ENCODE results near the gene PCMT1.
"Not testable (repeated sequence)": the region's sequence is repeated elsewhere in the genome, so short reads cannot be mapped to it uniquely, and the experiment has no call there.

The PCMT1 gene

DNA sequence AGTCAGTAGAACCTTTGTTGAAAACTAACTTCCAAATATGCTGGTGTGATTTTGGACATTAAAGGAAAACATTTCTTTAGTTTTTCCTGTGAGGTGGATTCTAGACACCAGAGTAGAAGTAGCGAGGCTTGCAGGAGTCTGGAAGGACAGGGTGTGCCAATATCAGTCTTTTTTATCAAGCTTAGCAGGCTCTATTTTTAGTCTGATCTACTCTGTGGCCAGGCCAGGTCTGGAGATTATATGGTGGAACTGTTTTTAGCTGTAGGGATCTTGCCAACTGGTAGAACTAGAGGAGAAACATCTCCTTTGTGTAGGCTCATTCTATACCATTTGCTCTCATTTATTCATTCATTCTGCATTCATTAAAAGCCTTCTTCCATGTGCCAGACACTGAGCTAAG lies 72.0 kb downstream of the PCMT1 start:
- DNase-seq: no peak

DNA sequence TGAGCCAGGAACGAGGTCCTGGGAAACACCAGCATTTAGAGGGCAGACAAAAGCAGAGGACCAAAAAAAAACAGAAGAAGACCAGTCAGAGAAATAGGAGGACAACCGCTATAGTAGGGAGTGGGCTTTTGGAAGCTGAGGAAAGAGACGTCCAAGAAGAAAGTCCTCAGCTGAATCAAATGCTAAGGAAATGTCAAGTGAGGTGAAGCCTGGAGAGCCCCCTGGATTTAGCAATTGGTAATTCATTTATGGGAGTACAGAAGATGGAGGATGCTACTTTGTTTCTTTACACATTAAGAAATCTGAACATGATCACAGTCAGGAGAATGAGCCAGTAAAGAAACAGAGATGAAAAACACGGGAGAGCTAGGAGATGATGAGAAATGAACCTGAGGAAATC lies 73.5 kb downstream of the PCMT1 start:
- DNase-seq: no peak

DNA sequence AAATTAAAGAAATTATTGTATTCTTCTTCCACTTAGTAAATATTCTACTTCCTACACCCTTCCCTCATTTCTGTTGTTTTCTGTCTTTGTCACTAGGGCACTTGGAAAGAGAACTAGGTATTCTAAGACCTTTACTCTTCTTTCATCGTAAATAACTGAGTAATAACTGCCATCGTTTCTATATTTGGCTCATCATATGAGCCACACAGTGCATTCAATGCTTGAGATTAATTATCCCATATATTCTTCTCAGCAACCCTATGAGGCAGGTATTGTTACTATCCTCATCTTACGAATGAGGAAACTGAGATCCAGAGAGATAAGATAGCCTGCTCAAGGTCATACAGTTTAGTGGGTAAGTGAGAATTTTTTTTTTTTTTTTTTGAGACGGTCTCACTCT lies 75.8 kb downstream of the PCMT1 start:
- DNase-seq: no peak

DNA sequence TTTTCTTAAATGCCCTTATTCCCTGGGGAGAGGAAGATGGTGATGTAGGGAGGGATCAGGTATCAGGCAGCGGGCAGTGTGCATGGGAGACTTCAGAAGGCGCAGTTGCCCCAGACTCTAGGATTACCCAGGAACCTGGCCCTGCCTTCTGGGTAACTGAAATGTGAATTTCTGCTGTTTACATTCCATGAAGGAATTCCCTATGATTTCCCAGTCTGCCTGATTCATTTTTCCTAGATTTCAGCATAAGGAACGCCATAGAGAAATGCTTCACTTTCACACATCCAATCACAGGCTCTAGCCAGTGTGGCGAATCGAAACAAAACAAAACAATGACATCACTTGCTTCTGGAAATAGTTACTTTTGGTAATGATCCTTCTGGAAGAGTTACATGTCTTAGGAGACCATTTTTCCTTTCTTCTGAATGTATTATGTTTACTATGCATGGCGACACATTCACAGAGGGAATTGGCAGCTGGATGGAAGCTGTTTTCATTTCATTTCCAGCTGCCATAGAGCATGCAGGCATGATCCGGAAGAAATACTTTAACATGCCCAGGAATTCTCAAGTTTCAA lies 81.3 kb downstream of the PCMT1 start:
- DNase-seq: peak in 4 of 14 donors; percentile 11 to 85 (median 27)

- DNase-seq: peak in 11 of 14 donors; percentile 7 to 85 (median 45)
Measured at GRCh38 chr6:149831308-149831820, 81.8 kb downstream of the PCMT1 start.

DNA sequence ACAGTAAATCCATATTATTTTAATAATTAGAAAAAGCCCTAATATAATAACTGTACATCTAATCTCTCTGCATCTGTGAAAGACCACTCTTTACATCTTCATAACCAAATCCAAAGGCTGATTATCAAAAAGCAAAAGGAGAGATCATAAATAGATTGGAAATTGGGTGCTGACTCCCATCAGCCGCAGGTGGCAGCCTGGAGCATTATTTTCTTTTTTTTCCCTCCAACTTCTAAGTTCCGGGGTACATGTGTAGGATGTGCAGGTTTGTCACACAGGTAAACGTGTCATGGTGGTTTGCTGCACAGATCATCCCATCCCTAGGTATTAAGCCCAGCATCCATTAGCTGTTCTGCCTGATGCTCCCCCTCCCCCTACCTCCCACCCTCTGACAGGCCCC lies 84.1 kb downstream of the PCMT1 start:
- no peak for DNase-seq

DNA sequence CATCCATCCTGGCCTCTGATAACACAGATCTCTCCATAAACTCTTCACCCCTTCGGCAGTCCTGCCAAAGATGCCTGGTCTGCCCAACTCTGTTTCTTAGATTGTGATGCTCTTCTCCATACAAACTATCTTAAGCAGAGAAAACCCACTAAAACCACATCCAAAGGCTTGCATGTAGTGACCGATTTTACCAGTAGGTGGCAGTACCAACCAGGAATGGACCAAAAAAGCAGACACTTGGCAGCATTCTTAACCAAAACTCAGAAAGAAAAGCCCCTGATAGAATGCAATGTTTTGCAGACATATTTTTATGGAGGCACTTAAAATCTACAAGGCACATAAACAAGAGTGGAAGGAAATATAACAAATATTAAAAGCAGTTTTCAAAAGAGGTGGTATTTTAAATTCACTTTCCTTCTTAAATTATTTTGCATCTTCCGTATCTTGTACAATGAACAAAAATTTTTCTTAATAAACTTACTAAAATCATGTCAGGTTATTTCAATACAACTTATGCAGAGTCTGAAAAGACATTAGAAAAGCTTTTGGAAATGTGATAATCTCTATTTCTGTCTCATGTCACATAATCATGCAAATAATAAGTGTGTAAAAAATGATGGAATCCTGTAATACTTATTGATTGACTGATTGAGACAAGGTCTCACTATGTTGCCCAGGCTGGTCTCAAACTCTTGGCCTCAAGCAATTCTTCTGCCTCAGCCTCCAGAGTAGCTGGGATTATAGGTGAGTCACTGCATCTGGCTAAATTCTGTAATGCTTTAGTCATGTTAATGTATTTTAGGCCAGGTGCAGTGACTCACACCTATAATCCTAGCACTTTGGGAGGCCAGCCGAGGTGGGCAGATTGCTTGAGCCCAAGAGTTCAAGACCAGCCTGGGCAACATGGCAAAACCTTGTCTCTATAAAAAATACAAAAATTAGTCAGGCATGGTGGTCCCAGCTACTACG lies 85.3 kb downstream of the PCMT1 start:
- peak in 9 of 14 donors; percentile 11 to 59 (median 38) for DNase-seq

- peak in 7 of 14 donors; percentile 8 to 63 (median 26) for DNase-seq
Measured at GRCh38 chr6:149840345-149841075, 91.0 kb downstream of the PCMT1 start.

DNA sequence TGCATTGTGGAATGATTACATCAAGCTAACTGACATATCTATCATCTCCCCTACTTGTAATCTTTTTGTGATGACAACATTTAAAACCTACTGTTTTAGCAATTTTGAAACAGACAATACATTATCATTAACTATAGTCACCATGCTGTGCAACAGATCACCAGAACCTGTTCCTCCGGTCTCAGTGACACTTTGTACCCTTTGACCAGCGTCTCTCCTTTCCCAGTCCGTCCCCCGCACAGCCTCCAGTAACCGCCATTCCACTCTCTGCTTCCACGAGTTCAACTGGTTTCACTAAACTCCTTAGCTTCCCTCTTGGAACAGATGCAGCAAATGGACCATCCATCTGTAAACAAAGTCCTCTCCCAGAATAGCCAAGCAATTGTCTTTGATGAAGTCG lies 92.8 kb downstream of the PCMT1 start:
- DNase-seq: no peak

GRCh38 chr6:149843051-149843633 lies 93.6 kb downstream of the PCMT1 start:
- DNase-seq: no peak

DNA sequence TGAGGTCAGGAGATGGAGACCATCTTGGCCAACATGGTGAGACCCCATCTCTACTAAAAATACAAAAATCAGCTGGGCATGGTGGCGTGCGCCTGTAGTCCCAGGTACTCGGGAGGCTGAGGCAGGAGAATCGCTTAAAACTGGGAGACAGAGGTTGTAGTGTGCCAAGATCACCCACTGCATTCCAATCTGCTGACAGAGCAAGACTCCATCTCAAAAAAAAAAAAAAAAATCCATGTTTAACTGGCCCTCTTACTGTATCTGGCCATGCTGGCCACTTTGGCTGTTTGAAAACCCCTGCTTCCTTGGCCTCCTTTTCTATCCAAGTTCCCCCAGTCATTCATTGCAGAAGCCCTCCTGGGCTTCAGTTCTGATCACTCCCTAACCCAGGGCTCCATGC lies 94.5 kb downstream of the PCMT1 start:
- not testable (repeated sequence) for DNase-seq

- no peak for DNase-seq
Measured at GRCh38 chr6:149844480-149844879, 94.9 kb downstream of the PCMT1 start.

DNA sequence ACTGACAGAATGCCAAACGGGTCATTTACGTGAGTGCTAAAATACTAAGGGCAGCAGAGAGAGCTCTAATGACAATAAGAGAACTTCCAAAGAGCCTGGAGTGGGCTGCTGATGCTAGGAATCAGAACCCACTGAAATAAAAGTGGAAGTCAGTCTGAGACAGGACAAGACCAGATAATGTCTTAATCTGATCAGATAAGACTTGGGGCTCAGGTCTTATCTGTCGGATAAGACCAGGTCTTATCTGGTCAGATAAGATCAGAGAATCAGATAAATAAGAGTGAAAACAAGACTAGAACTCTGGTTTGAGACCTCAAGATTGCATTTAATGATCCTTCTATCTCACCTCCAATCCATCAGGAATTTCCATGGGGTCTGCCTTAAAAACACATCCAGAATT lies 96.0 kb downstream of the PCMT1 start:
- DNase-seq: no peak

GRCh38 chr6:149846321-149846720 lies 96.8 kb downstream of the PCMT1 start:
- peak in 1 of 14 donors; percentile 21 for DNase-seq

DNA sequence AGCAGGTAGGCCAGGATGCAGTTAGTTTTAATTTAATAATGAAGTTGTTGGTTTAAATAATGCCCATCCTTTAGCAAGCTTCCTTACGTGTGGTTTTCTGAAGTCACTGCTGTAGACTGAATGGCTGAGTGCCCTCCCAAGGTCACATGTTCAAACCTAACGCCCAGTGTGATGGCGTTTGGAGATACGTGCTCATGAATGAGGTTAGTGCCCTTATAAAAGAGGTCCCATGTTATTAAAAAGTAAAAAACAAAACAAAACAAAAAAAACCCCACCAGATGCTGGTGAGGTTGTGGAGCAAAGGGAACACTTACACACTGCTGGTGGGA lies 98.4 kb downstream of the PCMT1 start:
- DNase-seq: no peak

- DNase-seq: not testable (repeated sequence)
Measured at GRCh38 chr6:149848343-149848742, 98.8 kb downstream of the PCMT1 start.

DNA sequence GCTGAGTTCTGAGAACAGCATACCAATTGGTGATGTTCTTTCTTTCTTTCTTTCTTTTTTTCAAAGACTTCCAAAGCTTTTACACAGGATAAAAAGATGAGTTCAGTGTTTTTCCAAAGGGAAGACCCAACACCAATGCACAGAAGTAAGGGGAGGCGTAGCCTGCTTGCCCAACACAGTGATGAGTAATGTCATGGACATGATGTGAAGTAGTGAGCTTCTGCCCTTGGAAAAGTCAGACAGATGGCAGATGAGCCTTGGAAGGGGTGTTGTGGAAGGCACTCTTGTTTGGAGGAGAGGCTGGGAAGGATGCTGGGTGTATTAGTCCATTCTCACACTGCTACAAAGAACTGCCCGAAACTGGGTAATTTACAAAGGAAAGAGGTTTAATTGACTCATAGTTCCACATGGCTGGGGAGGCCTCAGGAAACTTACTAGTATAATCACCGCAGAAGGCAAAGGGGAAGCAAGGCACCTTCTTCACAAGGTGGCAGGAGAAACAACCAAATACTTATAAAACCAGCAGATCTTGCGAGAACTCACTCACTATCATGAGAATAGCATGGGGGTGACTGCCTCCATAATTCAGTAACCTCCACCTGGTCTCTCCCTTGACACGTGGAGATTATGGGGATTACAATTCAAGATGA lies 102.0 kb downstream of the PCMT1 start:
- DNase-seq: no peak

DNA sequence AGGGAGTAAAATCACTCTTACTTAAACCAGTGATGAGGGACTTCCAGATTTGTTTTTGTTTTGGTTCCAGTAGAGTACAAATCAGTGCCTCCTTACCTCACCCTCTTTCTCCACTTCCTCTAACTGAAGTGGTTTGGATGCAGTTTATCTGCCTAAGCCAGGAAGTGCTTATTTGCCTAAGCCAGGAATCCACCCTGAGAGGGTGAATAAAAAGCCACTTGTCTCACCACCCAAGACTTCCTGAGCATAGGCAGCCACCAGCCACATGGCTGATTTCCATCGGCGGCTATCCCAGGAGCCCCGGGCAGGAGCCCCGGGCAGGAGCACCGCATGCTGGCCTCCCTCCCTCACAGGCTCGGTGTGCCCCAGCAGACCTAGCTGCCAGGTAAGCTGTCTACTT lies 102.6 kb downstream of the PCMT1 start:
- DNase-seq: no peak

GRCh38 chr6:149852881-149853280 lies 103.3 kb downstream of the PCMT1 start:
- DNase-seq: no peak

DNA sequence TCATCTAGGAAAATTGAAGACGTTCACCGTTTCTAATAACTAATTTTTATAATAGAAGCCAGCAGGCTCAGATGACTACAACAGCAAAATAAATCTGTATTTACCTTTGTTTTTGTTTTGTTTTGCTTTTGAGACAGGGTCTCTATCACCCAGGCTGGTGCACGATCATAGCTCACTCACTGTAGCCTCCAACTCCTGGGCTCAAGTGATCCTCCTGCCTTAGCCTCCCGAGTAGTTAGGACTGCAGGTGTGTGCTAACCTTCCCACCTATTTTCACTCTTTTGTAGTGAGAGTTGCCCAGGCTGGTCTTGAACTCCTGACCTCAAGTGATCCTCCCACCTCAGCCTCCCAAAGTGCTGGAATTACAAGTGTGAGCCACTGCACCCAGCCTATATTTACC lies 104.5 kb downstream of the PCMT1 start:
- DNase-seq: not testable (repeated sequence)

- no peak for DNase-seq
Measured at GRCh38 chr6:149854532-149854931, 105.0 kb downstream of the PCMT1 start.

DNA sequence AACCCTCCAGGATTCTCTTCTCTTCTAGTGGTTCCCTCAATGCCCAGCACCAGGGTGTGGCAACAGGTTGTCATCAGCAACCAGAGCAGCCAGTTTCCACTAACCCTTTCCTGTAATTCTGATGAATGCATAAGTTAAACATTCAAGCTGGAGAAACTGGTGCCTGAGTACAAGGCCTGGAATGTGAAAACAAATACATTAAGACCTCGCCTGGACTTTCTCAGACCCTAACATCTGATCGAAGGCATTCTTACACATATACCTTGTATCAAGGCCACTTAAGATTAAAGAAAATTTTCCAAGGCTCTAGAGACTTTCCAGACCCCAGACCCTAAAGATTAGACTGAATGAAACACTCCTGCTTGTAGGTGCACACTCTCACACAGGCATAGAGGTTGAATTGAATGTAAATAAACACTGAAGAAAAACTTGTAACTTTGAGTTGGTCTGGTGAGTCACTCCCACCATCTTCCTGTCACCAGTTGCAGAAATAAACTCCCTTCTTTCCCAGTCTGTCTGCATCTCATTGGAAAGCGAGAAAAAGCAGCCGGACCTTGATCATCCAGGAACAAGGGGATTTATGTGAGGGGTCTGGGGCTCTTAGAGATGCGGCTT lies 105.6 kb downstream of the PCMT1 start:
- DNase-seq: no peak
